Fibroblast of villous mesenchyme (primary cell): ENCODE results near the gene FST. TPM values are rescaled to one million over a fixed set of nuclear protein-coding genes. Genes with fewer than 3 reads are reported as not detected.

Source experiments
- DNase-seq: peaks from one replicate; pipeline ENCODE4 v3.0.0-alpha.2; 2010; ENCODE audit warnings: low read depth
- H3K4me3 ChIP-seq: 2 replicates; pipeline ENCODE4 v1.5.1; 2011; ENCODE audit warnings: low read depth, mild to moderate bottlenecking, low read length
- CTCF ChIP-seq: IDR thresholded peaks from 2 replicates; pipeline ENCODE4 v1.5.1; 2012; ENCODE audit warnings: low read depth, mild to moderate bottlenecking, low read length; ENCODE audit not compliant: insufficient read depth
- total RNA-seq: library from RNA; depleted of rRNA; stranded (reverse); fragments of >200 nt; gene quantifications from 2 replicates; pipeline ENCODE4 v1.2.3, GENCODE V29; 2012

The FST gene
- total RNA-seq, 1 donor = 29.8 TPM

GRCh38 chr5:53438486-53439472 lies 41.6 kb upstream of the FST start:
- TF ChIP-seq CTCF = no peak
- DNase-seq = no peak
- H3K4me3 ChIP-seq = no peak overlapping the region

GRCh38 chr5:53442961-53443360 lies 37.5 kb upstream of the FST start:
- no peak for DNase-seq
- no peak for TF ChIP-seq CTCF
- no peak overlapping the region for H3K4me3 ChIP-seq

DNA sequence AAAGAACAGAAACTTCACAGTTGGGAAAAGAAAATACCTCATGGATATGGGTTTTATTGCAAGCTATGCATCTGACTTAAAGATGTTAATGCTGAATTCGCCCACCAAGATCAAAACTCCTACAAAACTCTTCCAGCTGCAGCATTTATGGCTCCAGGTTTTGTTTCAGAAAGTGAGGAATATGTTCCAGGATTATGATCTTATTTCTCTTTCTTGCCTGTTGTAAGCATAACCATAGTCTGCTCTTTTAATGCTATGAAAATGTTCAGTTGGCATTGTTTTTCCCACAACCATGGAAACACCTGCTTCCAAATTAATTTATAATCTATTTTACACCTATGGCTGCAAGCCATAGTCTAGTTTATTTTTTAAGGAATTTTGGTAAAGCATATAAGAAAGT lies 34.9 kb upstream of the FST start:
- no peak overlapping the region for H3K4me3 ChIP-seq
- TF ChIP-seq CTCF = no peak
- no peak for DNase-seq

DNA sequence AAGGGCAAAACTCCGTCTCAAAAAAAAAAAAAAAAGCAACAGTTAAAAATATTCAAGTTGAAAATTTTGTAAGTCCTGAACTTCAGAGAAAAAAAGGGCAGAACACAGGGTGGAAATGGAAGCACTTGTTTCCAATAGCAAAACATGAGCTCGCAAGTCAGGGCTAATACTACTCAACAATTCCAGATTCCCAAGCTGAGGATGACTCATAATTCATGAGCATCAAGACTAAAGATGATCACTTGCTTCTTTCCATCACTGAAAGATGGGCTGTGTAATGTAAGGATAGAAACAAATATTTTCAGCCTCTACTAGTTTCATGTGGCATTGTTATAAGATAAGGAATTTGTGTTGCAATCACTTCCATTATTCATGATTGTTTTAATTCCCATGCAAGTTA lies 33.5 kb upstream of the FST start:
- no peak for DNase-seq
- no peak for TF ChIP-seq CTCF
- no peak overlapping the region for H3K4me3 ChIP-seq

GRCh38 chr5:53448851-53449250 lies 31.6 kb upstream of the FST start:
- DNase-seq = no peak
- H3K4me3 ChIP-seq = no peak overlapping the region
- TF ChIP-seq CTCF = no peak

DNA sequence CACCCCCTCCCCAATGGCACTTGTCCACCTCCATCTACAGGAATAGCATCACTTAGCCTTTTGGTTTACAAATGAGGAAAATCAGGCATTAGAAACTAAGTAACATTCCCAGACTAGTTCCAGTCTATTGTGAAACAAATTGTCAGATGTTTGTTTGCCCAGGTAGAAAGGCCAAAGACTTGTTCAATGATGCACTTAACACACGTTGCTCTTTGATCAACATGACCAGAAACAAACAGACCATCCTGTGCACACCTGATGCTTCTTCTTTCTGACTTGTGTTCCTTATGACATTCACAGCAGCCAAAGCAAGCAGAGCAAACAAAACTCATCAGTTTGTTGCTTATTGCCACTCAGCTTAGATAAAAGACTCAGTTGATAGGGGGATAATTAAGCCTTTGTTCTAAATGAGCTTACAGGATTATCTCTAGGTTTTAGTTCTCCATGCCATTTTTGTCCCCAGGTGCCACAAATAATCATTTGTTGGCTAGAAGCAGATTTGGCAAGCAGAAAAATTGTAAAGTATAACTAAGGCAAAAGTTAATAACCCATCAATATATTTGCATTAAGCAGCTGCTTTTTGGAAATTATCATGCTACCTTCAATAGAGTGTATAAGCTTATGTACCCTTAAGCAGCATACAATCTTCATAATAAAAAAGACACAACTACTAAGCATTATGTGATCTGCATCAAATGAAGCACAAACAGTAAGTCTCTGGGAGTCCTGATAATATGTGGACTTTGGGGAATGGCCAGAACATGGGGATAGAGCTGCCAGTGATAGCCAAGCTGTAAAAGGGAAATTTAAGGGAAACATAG lies 26.3 kb upstream of the FST start:
- TF ChIP-seq CTCF = no peak
- DNase-seq = no peak
- no peak overlapping the region for H3K4me3 ChIP-seq
